PC-3 (cell line): ENCODE measurements around the gene RABGGTA.

Source experiments
- EZH2 ChIP-seq: fragments of 300-600 bp; sonication (generic); IDR thresholded peaks from one replicate; pipeline ENCODE4 v1.6.1; 2017; ENCODE audit warnings: antibody characterized with exemption, mild to moderate bottlenecking, low read length; ENCODE audit not compliant: unreplicated experiment
- EZH2phosphoT487 ChIP-seq: fragments of 300-600 bp; sonication (generic); IDR thresholded peaks from 2 replicates; pipeline ENCODE4 v1.6.1; 2018; ENCODE audit warnings: mild to moderate bottlenecking, antibody characterized with exemption, low read length, borderline replicate concordance
- TF ChIP-seq, protein P1 (sequence below): fragments of 300-600 bp; sonication (generic); conservative IDR thresholded peaks from 2 replicates; pipeline ENCODE4 v1.5.1; 2017; ENCODE audit warnings: antibody characterized with exemption, low read depth, mild to moderate bottlenecking, low read length

DNA sequence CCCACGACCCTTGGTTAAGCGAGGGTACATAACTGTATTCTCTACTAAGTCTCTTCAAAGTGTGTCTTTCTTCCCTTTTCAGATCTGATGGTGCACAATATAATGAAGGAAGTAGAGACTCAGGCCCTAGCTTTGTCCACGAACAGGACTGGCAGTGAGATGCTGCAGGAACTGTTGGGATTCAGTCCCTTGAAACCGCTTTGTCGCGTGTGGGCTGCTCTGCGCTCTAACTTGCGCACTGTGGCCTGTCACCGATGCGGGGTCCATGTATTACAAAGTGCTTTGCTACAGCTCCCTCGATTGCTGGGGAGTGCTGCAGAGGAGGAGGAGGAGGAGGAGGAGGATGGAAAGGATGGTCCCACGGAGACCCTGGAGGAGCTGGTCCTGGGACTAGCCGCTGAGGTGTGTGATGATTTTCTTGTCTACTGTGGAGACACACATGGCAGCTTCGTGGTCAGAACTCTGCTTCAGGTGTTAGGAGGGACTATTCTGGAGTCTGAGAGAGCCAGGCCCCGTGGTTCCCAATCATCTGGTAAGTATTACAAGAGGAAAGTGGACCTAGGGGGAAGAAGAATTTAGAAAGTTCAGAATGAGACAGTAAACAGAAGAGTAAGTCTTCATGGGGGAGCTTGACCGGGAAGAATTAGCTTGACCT, 29.1 kb upstream of the RABGGTA start:
- TF ChIP-seq, protein P1, sequence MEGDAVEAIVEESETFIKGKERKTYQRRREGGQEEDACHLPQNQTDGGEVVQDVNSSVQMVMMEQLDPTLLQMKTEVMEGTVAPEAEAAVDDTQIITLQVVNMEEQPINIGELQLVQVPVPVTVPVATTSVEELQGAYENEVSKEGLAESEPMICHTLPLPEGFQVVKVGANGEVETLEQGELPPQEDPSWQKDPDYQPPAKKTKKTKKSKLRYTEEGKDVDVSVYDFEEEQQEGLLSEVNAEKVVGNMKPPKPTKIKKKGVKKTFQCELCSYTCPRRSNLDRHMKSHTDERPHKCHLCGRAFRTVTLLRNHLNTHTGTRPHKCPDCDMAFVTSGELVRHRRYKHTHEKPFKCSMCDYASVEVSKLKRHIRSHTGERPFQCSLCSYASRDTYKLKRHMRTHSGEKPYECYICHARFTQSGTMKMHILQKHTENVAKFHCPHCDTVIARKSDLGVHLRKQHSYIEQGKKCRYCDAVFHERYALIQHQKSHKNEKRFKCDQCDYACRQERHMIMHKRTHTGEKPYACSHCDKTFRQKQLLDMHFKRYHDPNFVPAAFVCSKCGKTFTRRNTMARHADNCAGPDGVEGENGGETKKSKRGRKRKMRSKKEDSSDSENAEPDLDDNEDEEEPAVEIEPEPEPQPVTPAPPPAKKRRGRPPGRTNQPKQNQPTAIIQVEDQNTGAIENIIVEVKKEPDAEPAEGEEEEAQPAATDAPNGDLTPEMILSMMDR: no peak
- TF ChIP-seq EZH2 (no peak), EZH2phosphoT487 (no peak)
